GM12892 (cell line): ENCODE results near the gene ARG2.

ENCODE experiments used
- POLR2A ChIP-seq: IDR thresholded peaks from 2 replicates; pipeline ENCODE4 v1.6.1; 2011; ENCODE audit warnings: low read depth, low read length, control low read depth
- TAF1 ChIP-seq: IDR thresholded peaks from 2 replicates; pipeline ENCODE4 v1.6.1; 2011; ENCODE audit warnings: low read depth, mild to moderate bottlenecking, control low read depth, low read length, borderline replicate concordance

GRCh38 chr14:67665868-67666267 is 46.1 kb downstream of the ARG2 start:
- no peak for TF ChIP-seq POLR2A
- no peak for TF ChIP-seq TAF1
